DMS 273 (cell line): ENCODE results near the gene UPF1.
"Not testable (repeated sequence)": the region's sequence is repeated elsewhere in the genome, so short reads cannot be mapped to it uniquely, and the experiment has no call there.

Experiments used
- DNase-seq: peaks from one replicate; lab custom pipeline; 2025; ENCODE audit not compliant: unreplicated experiment; lab: John Stamatoyannopoulos, UW

The UPF1 gene

GRCh38 chr19:18798384-18799352 lies 33.1 kb upstream of the UPF1 start:
- DNase-seq = no peak

- no peak for DNase-seq
These were observed 32.3 kb upstream of the UPF1 start for GRCh38 chr19:18799389-18799970.

DNA sequence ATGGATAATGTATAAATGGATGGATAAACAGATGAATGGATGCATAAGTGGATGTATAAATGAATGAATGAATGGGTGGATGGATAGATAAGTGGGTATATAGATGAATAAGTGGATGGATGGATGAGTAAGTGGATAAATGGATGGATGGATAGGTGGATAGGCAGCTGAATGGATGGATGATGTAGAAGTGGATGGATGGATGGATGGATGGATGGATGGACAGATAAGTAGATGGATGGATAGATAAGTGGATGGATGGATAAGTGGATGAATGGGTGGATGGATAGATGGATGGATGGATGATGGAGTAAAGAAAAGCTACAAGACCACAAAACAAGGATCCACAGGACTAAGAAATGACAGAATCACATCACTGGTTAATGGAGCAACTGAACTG lies 31.7 kb upstream of the UPF1 start:
- DNase-seq = no peak

- no peak for DNase-seq
These were observed 31.1 kb upstream of the UPF1 start for GRCh38 chr19:18800636-18801035.

GRCh38 chr19:18802354-18802753 lies 29.4 kb upstream of the UPF1 start:
- DNase-seq = peak; percentile 37

- no peak for DNase-seq
These were observed 28.1 kb upstream of the UPF1 start for GRCh38 chr19:18803550-18804138.

- DNase-seq = no peak
These were observed 27.6 kb upstream of the UPF1 start for GRCh38 chr19:18804139-18804601.

- DNase-seq = no peak
These were observed 27.1 kb upstream of the UPF1 start for GRCh38 chr19:18804643-18805042.

GRCh38 chr19:18807861-18808331 lies 23.9 kb upstream of the UPF1 start:
- DNase-seq = no peak

- DNase-seq = no peak
These were observed 22.4 kb upstream of the UPF1 start for GRCh38 chr19:18809149-18809868.

- not testable (repeated sequence) for DNase-seq
These were observed 20.1 kb upstream of the UPF1 start for GRCh38 chr19:18811638-18812037.

- DNase-seq = no peak
These were observed 17.7 kb upstream of the UPF1 start for GRCh38 chr19:18814063-18814462.

DNA sequence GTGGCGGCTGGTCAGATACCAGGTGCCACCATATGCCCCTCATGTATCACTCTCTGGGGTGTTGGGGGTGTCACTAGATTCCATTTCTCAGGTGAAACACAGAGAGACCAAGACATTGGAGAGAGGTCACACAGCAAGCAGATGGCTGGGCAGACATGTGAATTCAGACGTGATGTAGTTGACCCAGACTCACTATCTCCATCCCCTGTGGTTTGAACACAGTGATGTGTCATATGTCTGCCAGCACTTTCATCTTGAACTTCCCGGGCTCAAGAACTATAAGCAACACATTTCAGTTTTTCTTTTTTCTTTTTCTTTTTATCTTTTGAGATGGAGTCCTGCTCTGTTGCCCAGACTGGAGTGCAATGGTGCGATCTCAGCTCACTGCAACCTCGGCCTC lies 16.1 kb upstream of the UPF1 start:
- no peak for DNase-seq

DNA sequence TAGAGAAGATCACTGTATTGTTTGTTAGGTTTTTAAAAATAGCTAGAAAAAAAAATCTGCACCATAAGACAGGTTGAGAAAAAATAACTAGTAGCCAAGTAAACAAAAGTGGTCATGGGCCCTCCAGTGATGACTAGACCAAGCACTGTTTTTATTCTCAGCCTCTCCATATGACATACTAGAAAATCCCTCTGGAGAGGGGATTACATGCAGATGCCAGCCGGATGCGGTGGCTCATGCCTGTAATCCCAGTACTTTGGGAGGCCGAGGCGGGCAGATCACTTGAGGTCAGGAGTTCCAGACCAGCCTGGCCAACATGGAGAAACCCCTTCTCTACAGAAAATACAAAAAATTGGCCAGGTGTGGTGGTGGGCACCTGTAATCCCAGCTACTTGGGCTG lies 15.1 kb upstream of the UPF1 start:
- not testable (repeated sequence) for DNase-seq

GRCh38 chr19:18817574-18817973 lies 14.2 kb upstream of the UPF1 start:
- no peak for DNase-seq

GRCh38 chr19:18828786-18829185 lies 3.0 kb upstream of the UPF1 start:
- no peak for DNase-seq

DNA sequence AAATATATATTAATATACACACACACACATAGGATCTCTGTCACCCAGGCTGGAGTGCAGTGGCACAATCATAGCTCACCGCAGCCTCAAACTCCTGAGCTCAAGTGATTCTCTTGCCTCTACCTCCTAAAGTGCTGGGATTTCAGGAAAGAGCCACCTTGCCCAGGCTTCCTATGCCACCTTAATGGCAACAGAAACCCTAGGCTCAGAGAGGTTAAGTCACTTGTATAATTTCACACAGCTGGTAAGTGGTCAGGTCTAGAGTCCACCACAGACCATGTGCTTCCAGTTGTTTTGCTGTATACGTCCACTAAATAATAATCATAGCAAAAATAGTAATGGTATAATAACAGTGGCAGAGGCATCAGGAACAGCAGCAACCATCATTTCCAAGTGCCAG lies 1.3 kb upstream of the UPF1 start:
- DNase-seq = no peak

DNA sequence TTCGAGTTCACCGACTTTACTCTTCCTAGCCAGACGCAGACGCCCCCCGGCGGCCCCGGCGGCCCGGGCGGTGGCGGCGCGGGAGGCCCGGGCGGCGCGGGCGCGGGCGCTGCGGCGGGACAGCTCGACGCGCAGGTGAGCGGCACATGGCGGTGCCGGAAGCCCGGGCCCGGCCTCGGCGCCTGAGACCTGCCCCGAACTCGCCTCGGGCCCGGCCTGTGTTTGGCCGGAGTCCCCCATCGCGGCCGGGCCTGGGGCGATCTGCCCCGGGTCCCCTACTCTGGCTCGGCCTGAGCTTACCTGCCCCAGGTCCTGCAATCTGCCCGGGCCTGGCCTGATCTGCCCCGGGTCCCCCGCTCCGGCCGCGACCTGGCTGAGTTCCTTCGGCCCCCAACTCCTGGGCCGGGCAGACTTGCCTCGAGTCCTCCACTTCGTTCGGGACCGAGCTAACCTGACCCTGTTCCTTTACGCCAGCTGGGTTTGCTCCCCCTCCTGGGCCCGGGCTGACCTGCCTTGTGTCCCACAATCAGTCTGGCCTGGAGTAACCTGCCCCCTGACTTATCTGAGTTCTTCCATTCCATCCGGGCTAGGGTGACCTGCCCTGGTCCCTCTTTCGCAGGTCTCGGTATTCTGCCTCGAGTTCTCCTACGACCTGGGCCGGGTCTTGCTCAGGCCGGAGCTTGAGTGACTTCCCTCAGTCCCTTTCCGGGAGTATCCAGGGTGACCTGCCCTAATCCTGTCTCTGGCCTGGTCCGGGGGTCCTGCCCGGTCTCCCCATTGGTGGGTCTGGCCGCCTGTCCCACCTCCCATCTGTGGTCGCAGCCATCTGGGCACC lies 764 bp downstream of the UPF1 start:
- peak; percentile 75 for DNase-seq

DNA sequence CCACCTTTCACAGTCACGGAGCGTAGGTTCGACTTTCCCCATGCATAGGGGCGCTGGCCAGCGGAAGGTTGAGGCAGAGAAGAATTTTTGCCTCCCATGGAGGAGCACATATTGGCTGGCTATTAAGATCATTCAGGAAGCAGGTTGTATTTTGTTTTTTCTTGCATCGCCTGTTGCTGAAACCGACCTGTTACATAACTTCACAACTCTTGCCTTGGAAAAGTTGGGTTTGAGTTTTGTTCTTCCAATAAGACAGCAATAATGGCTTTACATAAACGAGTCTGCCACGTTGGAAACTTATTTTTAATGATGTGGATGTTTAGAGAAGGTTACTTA lies 1.4 kb downstream of the UPF1 start:
- DNase-seq = peak; percentile 59

- DNase-seq = no peak
These were observed 2.3 kb downstream of the UPF1 start for GRCh38 chr19:18833849-18834643.
